ENCODE data around the gene NLGN4Y.

The NLGN4Y gene

DNA sequence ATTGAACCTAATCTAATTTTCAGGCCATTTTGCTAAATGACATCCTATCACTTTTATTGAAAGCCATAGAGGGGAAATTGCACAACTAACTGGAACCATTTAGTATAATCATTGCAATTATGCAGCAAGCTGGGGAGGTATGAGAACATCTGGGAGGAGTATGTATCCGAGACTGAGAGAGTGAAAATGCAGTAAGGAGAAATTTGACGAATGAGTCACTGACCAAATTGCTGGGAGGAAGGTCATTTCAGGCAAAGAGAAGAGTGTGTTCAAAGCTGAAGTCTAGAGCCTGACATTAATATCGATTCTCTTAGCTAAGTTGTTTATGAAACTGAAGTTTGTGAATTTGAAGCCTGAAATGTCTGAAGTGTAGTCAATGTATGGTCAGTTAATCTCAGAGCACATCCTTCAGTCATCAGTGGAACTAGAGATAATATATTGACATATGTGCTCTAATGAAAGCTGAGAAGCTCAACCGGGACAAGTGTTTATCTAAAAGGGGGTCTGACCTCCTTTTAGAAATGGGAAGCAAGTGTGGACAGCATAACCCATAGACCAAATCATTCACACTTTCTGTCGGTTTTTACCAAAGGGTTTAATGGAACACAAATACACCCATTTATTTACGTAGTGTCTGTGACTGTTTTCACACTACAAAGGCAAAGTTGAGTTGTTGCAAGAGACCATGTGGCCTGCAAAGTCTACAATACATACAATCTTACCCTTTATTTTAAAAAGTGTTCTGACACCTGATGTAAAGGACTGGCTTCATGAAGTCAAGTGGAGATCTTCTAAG, 120.0 kb downstream of the NLGN4Y start:
- DNase-seq (ENCODE audit: low read depth in 2 of 2) = no peak

DNA sequence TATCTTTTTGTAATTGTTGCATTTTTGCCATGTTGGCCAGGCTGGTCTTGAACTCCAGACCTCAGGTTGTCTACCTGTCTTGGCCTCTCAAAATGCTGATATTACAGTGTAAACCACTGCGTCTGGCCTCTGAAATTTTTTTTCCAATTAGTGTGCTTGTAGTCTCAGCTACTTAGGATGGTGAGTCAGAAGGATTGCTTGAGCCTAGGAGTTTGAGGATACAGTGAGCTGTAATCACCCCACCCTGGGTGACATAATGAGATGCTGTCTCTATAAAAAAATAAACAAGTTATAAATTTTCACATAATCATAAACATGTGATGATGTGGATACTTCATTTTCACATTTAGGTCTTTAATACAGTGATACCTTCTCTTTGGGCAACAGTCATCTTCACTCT, 154.9 kb downstream of the NLGN4Y start:
- DNase-seq (ENCODE audit: low read depth in 2 of 2) = no peak

DNA sequence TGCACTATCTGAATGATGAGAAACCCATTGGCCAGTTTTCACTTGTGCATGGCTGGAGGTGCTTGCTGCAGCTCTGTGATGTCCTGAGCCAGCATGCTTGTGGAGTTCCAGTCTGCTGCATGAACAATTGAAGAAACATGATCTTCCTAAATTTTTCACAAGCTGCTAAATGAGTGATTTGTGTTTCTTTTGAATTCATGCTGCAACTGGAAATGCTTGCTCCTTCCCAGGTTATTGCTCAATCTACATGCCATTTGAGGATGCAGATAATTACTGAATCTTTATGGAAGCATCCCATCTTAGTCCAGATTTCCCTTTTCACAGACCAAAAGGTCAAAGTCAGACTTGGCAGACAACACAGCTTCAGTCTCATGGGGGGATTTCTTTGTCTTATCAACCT, 170.2 kb downstream of the NLGN4Y start:
- no peak for DNase-seq (ENCODE audit: low read depth in 2 of 2)

DNA sequence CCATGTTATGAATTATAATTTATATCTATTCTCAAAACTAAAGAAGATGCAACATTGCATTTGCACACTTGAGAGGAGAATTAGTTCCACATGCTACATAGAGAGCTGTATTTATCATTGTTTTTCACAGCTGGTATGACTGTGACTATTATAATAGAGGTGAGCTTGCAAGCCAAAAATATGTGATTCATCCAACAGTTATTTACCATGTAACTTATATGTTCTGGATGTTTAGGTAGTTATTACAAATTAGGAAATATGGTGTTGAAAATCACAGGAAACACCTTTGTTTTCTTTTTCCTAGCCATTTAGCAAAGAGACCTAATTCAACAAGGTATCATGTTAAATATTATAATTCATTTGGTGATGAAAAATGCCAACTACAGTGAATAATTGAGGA, 183.8 kb downstream of the NLGN4Y start:
- no peak for DNase-seq (ENCODE audit: low read depth in 2 of 2)

DNA sequence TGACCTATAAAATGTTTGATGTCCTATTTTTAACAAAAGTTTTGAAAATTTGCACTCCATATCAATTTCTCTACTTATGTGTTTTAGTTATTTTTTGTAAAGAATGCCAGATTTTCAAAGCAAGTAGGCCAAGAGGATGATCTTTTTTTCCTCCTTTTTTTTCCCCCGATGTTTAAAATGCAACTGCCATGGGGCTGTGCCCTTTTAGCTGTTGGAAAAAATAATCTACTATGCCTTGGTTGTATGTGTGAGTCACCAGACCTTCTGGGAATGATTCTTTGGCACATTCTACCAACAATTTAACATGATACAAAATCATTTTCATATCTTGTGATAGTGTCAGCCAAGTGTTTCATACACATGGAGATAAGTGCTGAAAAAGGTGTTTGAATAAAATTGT, 217.3 kb downstream of the NLGN4Y start:
- DNase-seq (ENCODE audit: low read depth in 2 of 2) = no peak

DNA sequence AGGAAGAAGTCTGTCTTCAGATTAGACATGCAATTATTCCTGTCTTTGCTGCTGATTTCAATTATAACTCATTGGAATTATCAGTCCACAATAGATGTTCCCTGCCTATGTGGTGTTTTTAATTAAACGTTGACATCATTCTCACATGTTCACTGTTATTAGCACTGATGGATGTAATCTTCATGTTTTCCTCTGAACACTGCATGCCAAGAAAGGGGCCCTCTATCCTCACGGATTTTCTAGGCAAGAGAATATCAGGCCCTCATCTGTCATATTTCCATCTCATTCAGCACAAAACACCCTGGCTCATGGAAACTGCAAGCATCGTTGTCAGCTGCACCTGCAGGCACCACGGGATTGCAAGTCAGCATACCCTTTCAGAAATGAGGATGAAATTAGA, 224.0 kb downstream of the NLGN4Y start:
- no peak for DNase-seq (ENCODE audit: low read depth in 2 of 2)

DNA sequence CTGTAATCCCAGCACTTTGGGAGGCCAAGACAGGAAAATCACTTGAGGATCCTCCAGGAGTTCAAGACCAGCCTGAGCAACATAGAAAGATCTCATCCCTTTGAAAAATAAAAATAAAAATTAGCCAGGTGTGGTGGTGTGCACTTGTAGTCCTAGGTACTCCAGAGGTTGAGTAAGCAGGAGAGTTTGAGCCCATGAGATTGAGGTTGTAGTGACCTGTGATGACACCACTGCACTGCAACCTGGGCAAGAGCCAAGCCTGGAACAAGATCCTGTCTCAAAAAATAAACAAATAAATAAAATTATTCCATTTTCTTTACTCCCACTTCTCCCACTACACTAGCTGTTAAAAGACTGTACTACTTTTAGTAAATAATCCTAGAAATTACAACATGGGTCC, 231.2 kb downstream of the NLGN4Y start:
- DNase-seq (ENCODE audit: low read depth in 2 of 2) = no peak

DNA sequence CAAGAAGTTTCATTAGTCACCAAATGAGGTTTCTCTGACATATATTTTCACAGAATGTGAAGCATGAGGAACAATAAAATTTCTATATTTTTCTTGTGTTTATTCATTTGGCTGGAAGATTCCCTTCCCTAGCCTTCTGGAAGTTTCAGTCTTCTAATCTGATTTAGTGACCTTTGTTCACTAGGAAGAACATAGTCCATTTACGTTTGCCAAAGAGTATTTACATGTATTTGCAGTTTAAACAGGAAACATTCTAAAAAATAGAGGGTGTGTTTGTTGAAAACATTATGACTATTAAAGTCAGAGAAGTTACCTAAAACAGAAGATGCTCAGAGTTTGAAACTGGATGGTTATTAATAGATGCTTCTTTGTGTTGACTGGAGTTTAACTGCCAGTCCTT, 238.6 kb downstream of the NLGN4Y start:
- DNase-seq (ENCODE audit: low read depth in 2 of 2) = no peak

DNA sequence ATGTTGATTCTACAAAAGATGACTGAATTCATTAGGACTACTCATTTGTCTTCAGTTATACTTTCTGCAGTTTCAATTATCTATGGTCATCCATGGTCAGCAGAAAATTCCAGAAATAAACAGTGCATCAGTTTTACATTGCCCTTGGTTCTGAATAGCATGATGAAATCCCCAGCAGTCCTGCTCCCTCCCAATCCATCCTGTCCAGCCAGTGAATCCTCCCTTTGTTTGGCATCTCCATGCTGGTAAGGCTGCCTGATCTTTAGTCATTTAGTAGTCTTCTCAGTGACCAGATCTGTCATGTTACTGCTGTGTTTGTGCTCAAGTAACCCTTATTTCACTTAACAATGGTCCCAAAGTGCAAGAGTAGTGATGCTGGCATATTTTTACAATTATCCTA, 239.3 kb downstream of the NLGN4Y start:
- no peak for DNase-seq (ENCODE audit: low read depth in 2 of 2)

DNA sequence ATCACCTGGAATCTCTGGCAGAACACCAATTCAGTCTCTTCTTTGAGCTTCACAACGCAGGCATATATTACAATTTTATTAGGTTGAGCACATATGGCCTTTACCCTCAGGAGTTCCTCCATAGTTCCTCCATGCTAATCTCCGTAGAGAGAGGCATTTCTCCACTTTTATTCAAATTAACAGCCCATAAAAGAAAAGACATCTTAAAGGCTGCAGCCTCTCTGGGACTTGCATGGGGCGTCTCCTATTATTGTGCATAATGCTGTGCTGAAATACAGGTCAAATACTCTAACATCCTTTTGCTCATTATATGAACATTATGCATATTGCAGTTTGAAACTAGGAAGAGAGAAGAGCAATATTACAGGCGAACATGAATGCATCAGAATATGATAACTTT, 253.9 kb downstream of the NLGN4Y start:
- DNase-seq (ENCODE audit: low read depth in 2 of 2) = no peak

DNA sequence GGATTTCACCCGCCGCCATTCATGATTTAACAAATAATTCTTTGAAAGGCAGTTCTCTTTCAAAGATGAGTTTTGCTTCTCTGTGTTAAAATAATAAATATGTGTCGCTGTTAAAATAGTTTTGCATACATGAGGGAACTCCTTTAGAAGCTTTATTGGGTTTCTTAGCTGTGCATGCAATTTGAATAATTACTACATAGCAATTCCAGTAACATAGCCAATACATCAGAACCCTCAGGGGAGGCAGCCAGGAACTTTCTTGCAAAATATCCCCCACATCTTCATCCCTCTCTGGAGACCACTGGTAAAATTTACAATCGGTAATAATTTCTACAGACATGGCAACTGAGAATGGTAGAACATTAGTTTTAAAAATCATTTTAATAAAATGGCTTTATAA, 268.8 kb downstream of the NLGN4Y start:
- no peak for DNase-seq (ENCODE audit: low read depth in 2 of 2)

DNA sequence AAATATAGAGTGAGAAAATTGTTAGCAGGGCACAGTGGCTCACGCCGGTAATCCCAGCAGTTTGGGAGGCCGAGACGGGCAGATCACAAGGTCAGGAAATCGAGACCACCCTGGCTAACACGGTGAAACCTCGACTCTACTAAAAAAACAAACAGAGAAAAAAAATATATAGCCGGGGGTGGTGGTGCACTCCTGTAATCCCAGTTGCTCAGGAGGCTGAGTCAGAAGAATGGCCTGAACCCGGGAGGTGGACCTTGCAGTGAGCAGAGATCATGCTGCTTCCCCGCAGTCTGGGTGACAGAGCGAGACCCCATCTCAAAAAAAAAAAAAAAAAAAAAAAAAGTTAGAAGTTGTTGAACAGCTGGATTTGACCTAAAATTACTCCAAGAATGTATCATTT, 269.3 kb downstream of the NLGN4Y start:
- no peak for DNase-seq (ENCODE audit: low read depth in 2 of 2)

DNA sequence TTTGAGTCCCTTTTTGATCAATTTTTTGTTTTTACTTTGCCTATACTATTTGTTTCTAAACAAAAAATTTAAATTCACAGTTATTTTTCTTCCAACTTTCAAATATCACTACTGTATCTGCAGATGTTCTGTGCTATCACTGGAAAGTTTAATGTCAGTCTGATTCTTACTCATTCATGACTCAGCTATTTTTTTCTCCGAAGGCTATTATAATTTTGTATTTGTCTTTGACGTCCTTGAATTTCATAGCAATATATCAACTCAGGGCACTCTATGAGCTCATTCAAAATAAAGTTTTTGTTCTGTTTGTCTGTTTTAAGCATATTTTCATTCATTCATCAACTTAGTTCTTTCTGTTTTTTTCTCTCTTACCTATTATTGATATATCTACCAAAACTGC, 273.7 kb downstream of the NLGN4Y start:
- no peak for DNase-seq (ENCODE audit: low read depth in 2 of 2)

DNA sequence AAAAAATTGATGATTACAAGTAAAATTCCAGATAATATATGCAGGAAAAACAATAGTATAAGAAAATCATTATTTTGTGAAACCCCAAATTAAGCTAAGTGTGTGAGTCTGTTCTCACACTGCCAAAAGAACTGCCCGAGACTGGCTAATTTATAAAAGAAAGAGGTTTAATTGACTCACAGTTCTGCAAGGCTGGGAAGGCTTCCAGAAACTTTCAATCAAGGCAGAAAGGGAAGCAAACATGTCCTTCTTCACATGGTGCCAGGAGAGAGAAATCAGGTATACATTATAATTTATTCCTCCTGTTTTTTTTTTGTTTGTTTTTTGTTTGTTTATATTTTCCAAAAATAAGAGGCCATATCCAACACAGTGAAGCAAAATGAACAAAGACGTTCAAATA, 276.8 kb downstream of the NLGN4Y start:
- DNase-seq (ENCODE audit: low read depth in 2 of 2) = no peak

DNA sequence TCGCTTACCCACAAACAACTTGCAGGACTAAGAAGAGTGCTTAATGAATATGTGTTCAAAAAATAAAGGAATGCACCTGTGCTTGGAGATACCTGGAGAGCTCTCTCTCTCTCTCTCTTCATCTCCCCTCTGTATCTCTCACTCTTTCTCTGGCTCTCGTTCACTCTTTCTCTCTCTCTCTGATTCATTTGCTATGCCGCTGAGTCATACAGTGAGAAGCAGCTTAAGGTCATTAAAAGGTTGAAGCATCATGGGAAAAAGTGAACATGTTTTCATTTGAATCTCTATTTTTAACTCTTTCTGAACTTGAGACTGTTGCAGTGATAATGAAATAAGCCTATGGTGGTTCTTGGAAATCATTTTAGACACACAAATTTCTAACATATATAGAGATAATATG, 277.8 kb downstream of the NLGN4Y start:
- no peak for DNase-seq (ENCODE audit: low read depth in 2 of 2)

DNA sequence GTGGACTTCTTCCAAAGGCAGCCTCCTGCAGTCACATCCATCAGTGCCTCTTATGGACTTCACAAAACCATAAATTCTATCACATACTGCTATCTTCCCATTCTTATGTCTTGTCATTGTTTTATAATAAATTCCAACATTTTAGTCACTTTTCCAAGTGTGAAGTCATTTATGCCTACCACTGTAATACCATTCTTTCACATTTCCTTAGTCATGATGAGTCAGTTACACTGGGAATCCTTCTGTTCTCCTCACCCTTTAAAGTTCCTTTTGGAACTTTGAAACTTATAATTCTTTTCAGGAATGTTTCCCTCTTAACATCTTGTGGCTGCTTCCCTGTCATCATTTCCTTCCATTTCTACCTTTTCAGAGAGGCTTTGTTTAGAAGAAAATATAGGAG, 279.7 kb downstream of the NLGN4Y start:
- DNase-seq (ENCODE audit: low read depth in 2 of 2) = no peak

DNA sequence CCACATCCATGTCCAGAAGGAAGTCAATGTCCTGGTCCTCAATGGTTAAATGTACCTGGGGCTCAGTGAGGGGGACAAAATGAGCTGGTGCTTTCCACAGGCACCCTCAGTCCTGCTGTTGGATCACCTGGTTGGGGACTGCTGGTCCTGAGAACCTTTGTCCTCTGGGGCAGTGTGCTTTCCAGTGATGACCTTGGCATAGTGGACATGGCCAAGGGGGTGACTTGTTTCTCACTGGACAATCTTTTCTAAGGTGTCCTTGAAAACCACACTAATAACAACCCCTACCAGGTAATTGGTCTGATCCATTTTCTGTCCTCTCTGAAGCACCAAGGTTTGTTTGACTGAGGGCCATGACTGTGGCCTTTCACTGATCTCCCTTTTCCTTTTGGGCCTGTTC, 294.1 kb downstream of the NLGN4Y start:
- DNase-seq (ENCODE audit: low read depth in 2 of 2) = no peak

DNA sequence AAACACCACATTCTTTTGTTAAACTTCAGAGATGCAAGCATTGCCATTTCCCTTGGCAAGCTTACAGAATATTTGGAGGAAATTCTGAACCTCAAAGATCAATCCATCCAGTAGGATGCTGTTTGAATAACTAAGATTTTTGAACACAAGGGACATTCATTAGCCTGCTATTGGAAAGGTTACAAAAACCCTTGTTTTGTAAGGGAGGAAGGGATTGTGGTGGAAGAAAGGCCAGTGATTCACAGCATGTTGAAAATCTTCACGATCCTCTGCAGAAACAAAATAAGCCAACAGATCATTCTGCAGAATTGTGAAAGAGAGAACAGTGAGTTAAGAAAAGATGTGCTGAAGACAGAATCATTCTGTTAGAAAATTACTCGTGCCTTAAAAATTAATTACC, 297.9 kb downstream of the NLGN4Y start:
- DNase-seq (ENCODE audit: low read depth in 2 of 2) = no peak

DNA sequence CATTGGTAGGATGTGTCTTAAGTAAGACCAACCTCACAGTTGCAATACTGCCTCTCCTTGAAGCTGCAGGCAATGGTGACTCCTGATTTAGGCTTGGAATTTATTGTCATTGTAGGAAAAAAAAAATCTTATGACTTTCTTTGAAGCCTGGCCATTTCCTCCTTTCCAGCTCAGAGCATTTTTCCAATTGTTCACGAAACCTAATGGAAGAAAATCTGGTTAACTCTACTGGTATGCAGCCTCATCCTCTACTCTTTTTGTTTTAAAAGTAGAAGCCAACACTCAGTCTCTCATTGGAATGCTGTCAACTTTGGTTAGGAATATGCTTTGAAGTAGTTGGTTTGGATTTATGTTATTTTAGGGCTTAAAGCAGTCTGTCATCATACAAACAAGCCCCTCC, 298.6 kb downstream of the NLGN4Y start:
- no peak for DNase-seq (ENCODE audit: low read depth in 2 of 2)

DNA sequence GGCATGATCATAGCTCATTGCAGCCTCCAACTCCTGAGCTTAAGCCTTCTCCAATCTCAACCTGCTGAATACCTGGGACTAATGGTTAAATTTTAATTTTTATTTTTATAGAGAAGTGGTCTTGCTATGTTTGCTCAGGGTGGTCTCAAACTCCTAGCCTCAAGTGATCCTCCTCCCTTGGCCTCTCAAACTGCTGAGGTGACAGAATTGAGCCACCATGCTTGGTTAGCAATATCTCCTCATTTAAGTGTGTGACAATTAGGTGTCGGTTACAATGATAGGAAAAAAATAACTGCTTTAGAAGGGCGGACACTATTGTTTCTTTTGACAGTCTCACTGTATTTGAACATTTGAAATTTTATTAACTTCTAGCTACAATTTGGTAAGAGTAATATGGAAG, 300.3 kb downstream of the NLGN4Y start:
- no peak for DNase-seq (ENCODE audit: low read depth in 2 of 2)

DNA sequence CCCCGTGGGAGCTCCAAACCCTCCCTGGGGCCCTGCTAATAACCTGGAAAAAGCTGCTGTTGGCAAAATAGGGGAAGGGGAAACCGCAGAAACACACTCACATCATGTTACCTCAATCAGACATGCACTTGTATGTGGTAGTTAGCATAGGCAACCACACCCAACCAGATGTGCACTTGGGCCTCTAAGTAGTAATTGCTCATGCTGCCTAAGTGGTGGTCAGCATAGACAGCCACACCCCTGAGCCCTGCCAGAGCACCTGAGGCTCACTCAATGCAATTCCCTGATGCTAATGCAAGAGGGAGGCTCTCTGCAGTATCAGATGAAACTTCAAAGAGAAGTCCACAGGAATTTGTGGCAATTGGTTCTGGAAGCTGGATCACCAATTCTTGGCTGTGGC, 301.4 kb downstream of the NLGN4Y start:
- DNase-seq (ENCODE audit: low read depth in 2 of 2) = no peak

DNA sequence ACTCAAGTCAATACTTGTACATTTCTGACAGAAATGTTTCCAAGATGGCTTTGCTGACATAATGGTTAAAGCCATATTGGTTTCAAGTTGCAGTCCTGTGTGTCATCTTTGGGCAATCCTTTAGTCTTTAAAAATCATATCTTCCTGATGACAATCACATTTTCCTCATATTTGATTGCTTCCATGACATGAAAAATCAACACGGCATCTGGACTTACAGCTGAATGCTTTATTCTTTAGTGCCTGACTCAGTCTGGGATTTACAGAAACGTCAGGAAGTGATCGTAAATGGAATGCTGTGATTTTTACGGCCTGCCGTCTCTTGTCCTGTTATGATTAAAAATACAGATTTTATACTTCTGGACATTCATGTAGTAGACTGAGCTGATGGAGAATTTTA, 304.2 kb downstream of the NLGN4Y start:
- DNase-seq (ENCODE audit: low read depth in 2 of 2) = no peak

DNA sequence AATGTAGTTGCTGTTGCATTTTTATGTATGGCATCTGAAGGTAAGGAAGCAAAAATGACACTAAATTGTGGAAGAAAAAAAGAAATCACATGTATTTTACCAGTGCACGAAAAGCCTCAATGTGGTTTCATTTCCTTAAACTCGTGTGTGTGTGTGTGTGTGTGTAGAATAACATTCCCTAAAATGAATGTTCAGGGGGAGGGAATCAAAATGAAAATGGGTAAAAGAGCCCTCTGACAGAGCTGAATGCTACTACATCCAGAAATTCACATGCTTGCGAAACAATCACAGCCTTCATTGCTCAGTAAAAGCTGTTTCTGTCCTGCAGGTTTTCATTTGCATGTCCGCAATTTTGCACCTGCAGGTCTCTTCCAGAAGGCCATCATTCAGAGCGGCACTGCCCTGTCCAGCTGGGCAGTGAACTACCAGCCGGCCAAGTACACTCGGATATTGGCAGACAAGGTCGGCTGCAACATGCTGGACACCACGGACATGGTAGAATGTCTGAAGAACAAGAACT, 305.1 kb downstream of the NLGN4Y start:
- no peak for DNase-seq (ENCODE audit: low read depth in 2 of 2)
